Thyroid gland (tissue), 4 donors: ENCODE measurements around the gene CBFA2T2. TPM values are rescaled to one million over a fixed set of nuclear protein-coding genes. Genes with fewer than 3 reads are reported as not detected.

ENCODE experiments used
- DNase-seq, 2 donors: peaks; one replicate each; pipeline ENCODE4 v3.0.0-alpha.2; 2019
- H3K27ac ChIP-seq, 3 donors: fragments of 200-600 bp; sonication (generic); 1 replicate in 2 of 3; 2 replicates in 1 of 3; pipeline ENCODE4 v1.5.1; 2016 to 2019; ENCODE audit warnings: mild to moderate bottlenecking in 1 of 3, moderate library complexity in 1 of 3
- H3K27me3 ChIP-seq: fragments of 200-600 bp; sonication (generic); one replicate; pipeline ENCODE4 v1.5.1; 2019
- H3K36me3 ChIP-seq, 2 donors: fragments of 200-600 bp; sonication (generic); one replicate each; pipeline ENCODE4 v1.5.1; 2016 to 2019
- H3K4me1 ChIP-seq, 2 donors: fragments of 200-600 bp; sonication (generic); one replicate each; pipeline ENCODE4 v1.5.1; 2017 to 2019
- H3K4me3 ChIP-seq, 3 donors: fragments of 200-600 bp; sonication (generic); replicated peaks in 1 of 3; 1 replicate in 2 of 3; 2 replicates in 1 of 3; pipeline ENCODE4 v1.5.1; 2016; ENCODE audit warnings: mild to moderate bottlenecking in 1 of 3
- H3K9me3 ChIP-seq: fragments of 200-600 bp; sonication (generic); one replicate; pipeline ENCODE4 v1.5.1; 2017
- CTCF ChIP-seq, 6 experiments: fragments of 200-600 bp in 3 of 6; fragments of 450-650 bp in 3 of 6; sonication (generic) in 3 of 6; IDR thresholded peaks; one replicate each; pipeline ENCODE4 v1.5.1; 2016 to 2019; ENCODE audit warnings: antibody characterized with exemption in 6 of 6, mild to moderate bottlenecking in 2 of 6, inconsistent platforms in 1 of 6, moderate library complexity in 1 of 6
- POLR2A ChIP-seq, 2 donors: fragments of 450-650 bp; IDR thresholded peaks; one replicate each; pipeline ENCODE4 v1.6.1; 2017; ENCODE audit warnings: antibody characterized with exemption in 2 of 2, mild to moderate bottlenecking in 2 of 2, moderate library complexity in 1 of 2
- WGBS, 2 donors: methylation state at CpG; one replicate each; pipeline ENCODE4 v1.1.5; 2017; 5-methylcytosine and 5-hydroxymethylcytosine counted together
- intact Hi-C: fragments of 100-400 bp; cut with DNase I; formaldehyde crosslinking; loops from one replicate; pipeline ENCODE4 v1.15.1; 2023
- total RNA-seq, 4 donors: library from RNA; depleted of rRNA; stranded (reverse); fragments of >200 nt; gene quantifications; one replicate each; pipeline ENCODE4 v1.2.3, GENCODE V29; 2016

The CBFA2T2 gene
- total RNA-seq, 4 donors from 2014 or later, result 29.7 to 57.3 (median 35.8) TPM

GRCh38 chr20:33684533-33685327 lies 194.8 kb downstream of the CBFA2T2 start:
- WGBS, 2 donors, result 48 to 55% methylated on average over 9 to 10 of the region's 10 CpGs
- Histone ChIP-seq H3K4me1 (peaks cover 5 to 27% of the 10 kb centered on the region in 2 donors), H3K27ac (no peak overlapping the region), H3K4me3 (no peak overlapping the region), H3K9me3 (no peaks in the 10 kb centered on the region), H3K27me3 (no peaks in the 10 kb centered on the region), H3K36me3 (no peaks in the 10 kb centered on the region)
- intact Hi-C loops, result no loop called here
- DNase-seq, result no peak
- no peak for TF ChIP-seq POLR2A (IDR thresholded peaks at IDR 0.05)
- no peak for TF ChIP-seq CTCF (IDR thresholded peaks at IDR 0.05)

GRCh38 chr20:33685328-33686099 lies 195.6 kb downstream of the CBFA2T2 start:
- Histone ChIP-seq H3K4me3 (peak overlapping the region in 1 of 3 donors; percentile 12), H3K4me1 (peaks cover 5 to 27% of the 10 kb centered on the region in 2 donors), H3K36me3 (no peaks in the 10 kb centered on the region), H3K9me3 (no peaks in the 10 kb centered on the region), H3K27ac (no peak overlapping the region), H3K27me3 (no peaks in the 10 kb centered on the region)
- TF ChIP-seq POLR2A (IDR thresholded peaks at IDR 0.05) (no peak), CTCF (IDR thresholded peaks at IDR 0.05) (no peak)
- DNase-seq, result peak in 1 of 2 donors; percentile 11
- intact Hi-C loops, result no loop called here
- WGBS, 2 donors, result 9 to 12% methylated on average over 7 to 9 of the region's 53 CpGs

GRCh38 chr20:33686100-33686983 lies 196.4 kb downstream of the CBFA2T2 start, which contains the start of gene E2F1:
TSS of gene E2F1 (minus strand) at chr20:33686385. CDS start at chr20:33686264, 121 bp downstream.
- H3K36me3 ChIP-seq, result no peaks in the 10 kb centered on the region
- peaks cover 5 to 27% of the 10 kb centered on the region in 2 donors for H3K4me1 ChIP-seq
- no peaks in the 10 kb centered on the region for H3K9me3 ChIP-seq
- intact Hi-C loops, result no loop called here
- H3K27ac ChIP-seq, result peak within 1 kb of the TSS in 2 of 3 donors; percentile 8 to 37
- H3K27me3 ChIP-seq, result no peaks in the 10 kb centered on the region
- WGBS, 2 donors, result 3 to 17% methylated on average over 9 to 56 of the region's 101 CpGs
- DNase-seq, result peak; percentile 97
- peak within 1 kb of the TSS in 1 of 3 donors; percentile 12 for H3K4me3 ChIP-seq
- TF ChIP-seq CTCF (IDR thresholded peaks at IDR 0.05) (peak in 3 of 6 experiments; percentile 9 to 45 (median 40)), POLR2A (IDR thresholded peaks at IDR 0.05) (peak in 1 of 2 donors; percentile 3)

GRCh38 chr20:33686984-33687366 lies 197.1 kb downstream of the CBFA2T2 start:
- intact Hi-C loops, result no loop called here
- TF ChIP-seq CTCF (IDR thresholded peaks at IDR 0.05), result no peak
- TF ChIP-seq POLR2A (IDR thresholded peaks at IDR 0.05), result no peak
- Histone ChIP-seq H3K9me3 (no peaks in the 10 kb centered on the region), H3K36me3 (no peaks in the 10 kb centered on the region), H3K4me3 (no peak overlapping the region), H3K4me1 (peaks cover 5 to 27% of the 10 kb centered on the region in 2 donors), H3K27me3 (no peaks in the 10 kb centered on the region), H3K27ac (peak overlapping the region in 2 of 3 donors; percentile 8 to 37)
- WGBS, 2 donors, result 78 to 81% methylated on average over 14 of the region's 14 CpGs
- no peak for DNase-seq
